GM18526 (cell line): ENCODE data around the gene TRIP10.

Experiments
- POLR2A ChIP-seq: IDR thresholded peaks from 3 replicates; pipeline ENCODE4 v1.6.1; 2011; ENCODE audit not compliant: insufficient read length; ENCODE audit errors: extremely low read depth

Gene TRIP10

GRCh38 chr19:6777434-6777833, 38.0 kb downstream of the TRIP10 start:
- TF ChIP-seq POLR2A = no peak

- no peak for TF ChIP-seq POLR2A
Observed at GRCh38 chr19:6778386-6778785, 38.9 kb downstream of the TRIP10 start.

- TF ChIP-seq POLR2A = no peak
Observed at GRCh38 chr19:6779206-6779605, 39.7 kb downstream of the TRIP10 start.

GRCh38 chr19:6787393-6787792, 47.9 kb downstream of the TRIP10 start:
- TF ChIP-seq POLR2A = no peak

GRCh38 chr19:6788896-6789295, 49.4 kb downstream of the TRIP10 start:
- no peak for TF ChIP-seq POLR2A

- TF ChIP-seq POLR2A = no peak
Observed at GRCh38 chr19:6790194-6791128, 51.0 kb downstream of the TRIP10 start.

GRCh38 chr19:6791237-6791636, 51.8 kb downstream of the TRIP10 start:
- TF ChIP-seq POLR2A = no peak

GRCh38 chr19:6793411-6793810, 53.9 kb downstream of the TRIP10 start:
- no peak for TF ChIP-seq POLR2A

GRCh38 chr19:6793973-6794372, 54.5 kb downstream of the TRIP10 start:
- no peak for TF ChIP-seq POLR2A

GRCh38 chr19:6794686-6795431, 55.4 kb downstream of the TRIP10 start:
- no peak for TF ChIP-seq POLR2A

GRCh38 chr19:6796278-6796677, 56.8 kb downstream of the TRIP10 start:
- TF ChIP-seq POLR2A = no peak

- TF ChIP-seq POLR2A = no peak
Observed at GRCh38 chr19:6797646-6798045, 58.2 kb downstream of the TRIP10 start.

GRCh38 chr19:6800991-6801484, 61.6 kb downstream of the TRIP10 start:
- TF ChIP-seq POLR2A = no peak
